ENCODE results near the gene SMARCD3.

Gene SMARCD3

DNA sequence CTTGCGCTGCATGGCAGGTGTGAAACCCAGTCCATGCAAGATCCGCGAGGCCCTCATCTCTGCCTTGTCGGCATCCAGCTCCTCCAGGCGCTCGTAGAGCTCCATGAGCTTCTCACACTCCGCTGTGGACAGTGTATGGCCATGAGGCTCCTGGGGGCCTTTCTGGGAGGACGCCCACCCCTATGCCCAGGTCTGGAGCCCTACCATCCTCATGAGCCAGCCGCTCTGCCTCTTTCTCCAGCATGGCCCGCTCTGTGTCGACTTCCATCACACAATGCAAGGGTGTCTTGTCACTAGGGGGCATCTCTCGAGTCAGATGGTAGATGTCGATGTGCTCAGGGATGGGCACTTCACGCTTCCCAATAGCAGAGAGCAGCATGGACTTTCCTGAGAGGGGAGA lies 24.8 kb downstream of the SMARCD3 start:
- 89 to 96% methylated on average over 10 to 14 of the region's 14 CpGs for WGBS, 2 experiments (ENCODE audit: insufficient coverage in 2 of 2)
- no peak overlapping the region for H3K4me3 ChIP-seq (ENCODE audit: extremely low read depth, insufficient read depth, low read length, poor library complexity, severe bottlenecking)
- peaks cover 64% of the 10 kb centered on the region for H3K36me3 ChIP-seq (ENCODE audit: control insufficient read depth, insufficient read depth, low read length)
- H3K27ac ChIP-seq (ENCODE audit: low read depth, low read length, severe bottlenecking) = no peak overlapping the region
- H3K4me1 ChIP-seq (ENCODE audit: control insufficient read depth, insufficient read depth, low read length, poor library complexity, severe bottlenecking) = peaks cover 15% of the 10 kb centered on the region
- H3K9me3 ChIP-seq (ENCODE audit: control insufficient read depth, low read length) = no peaks in the 10 kb centered on the region

DNA sequence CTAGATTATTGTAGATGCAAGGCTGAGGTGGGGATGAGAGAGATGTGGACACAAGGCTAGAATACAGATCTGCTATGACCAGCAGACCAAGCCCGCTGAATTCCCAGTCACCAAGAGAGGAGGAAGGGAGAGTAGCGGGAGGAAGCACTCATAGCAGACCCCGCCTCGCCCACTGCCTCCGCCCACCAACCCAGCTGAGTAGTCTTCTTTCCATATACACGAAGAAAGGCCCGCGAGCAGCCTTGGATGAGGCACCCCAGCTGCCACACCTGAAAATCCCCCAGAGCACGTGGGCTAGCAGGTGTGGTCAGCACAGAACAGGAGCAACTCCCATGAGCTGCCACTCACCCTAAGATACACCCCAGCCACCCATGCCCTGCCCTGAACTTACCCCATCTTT lies 30.3 kb downstream of the SMARCD3 start:
- Histone ChIP-seq H3K4me1 (ENCODE audit: control insufficient read depth, insufficient read depth, low read length, poor library complexity, severe bottlenecking) (no peaks in the 10 kb centered on the region), H3K36me3 (ENCODE audit: control insufficient read depth, insufficient read depth, low read length) (peaks cover 97% of the 10 kb centered on the region), H3K27ac (ENCODE audit: low read depth, low read length, severe bottlenecking) (no peak overlapping the region), H3K9me3 (ENCODE audit: control insufficient read depth, low read length) (no peaks in the 10 kb centered on the region), H3K4me3 (ENCODE audit: extremely low read depth, insufficient read depth, low read length, poor library complexity, severe bottlenecking) (no peak overlapping the region)
- 80 to 97% methylated on average over 2 to 5 of the region's 9 CpGs for WGBS, 2 experiments (ENCODE audit: insufficient coverage in 2 of 2)

DNA sequence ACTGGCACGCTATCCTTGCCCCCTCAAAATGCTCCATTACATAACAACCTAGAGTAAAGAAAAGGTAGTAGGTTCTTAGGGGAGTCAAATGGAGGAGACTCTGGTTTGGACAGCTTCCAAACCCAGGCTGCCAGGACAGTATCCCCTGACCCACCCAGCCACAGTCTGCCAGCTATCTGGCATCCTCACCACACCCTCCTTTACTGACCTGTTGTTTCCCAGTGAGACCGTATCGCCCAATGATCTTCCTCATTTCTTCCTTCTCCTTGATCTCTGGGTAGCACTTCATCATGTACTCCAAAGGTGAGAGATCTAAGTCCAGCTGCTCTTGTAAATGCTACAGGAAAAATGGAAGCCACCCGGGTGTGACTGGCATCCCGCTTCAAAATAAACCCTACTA lies 33.1 kb downstream of the SMARCD3 start:
- H3K36me3 ChIP-seq (ENCODE audit: control insufficient read depth, insufficient read depth, low read length) = peaks cover 78% of the 10 kb centered on the region
- H3K4me3 ChIP-seq (ENCODE audit: extremely low read depth, insufficient read depth, low read length, poor library complexity, severe bottlenecking) = no peak overlapping the region
- 98 to 100% methylated on average over 4 of the region's 5 CpGs for WGBS, 2 experiments (ENCODE audit: insufficient coverage in 2 of 2)
- no peaks in the 10 kb centered on the region for H3K4me1 ChIP-seq (ENCODE audit: control insufficient read depth, insufficient read depth, low read length, poor library complexity, severe bottlenecking)
- no peak overlapping the region for H3K27ac ChIP-seq (ENCODE audit: low read depth, low read length, severe bottlenecking)
- H3K9me3 ChIP-seq (ENCODE audit: control insufficient read depth, low read length) = no peaks in the 10 kb centered on the region

DNA sequence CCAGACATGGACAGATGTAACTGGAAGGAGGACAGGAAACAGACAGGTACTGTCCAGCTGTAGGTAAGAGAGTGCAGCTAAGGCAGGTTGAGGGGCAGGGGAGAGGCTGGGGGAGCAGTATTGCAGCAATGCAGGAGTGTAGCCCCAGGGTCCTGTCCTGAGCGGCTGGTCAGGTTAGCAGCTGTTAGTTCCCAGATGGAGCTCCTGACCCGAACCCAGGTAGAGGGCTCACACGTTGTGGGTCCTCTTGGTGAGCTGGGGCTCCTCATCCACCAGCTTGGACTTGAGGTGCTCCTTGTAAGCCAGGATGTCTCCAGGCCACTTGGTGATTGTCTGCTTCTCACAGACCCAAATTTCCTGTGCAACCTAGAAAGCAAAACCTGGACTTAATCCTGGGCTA lies 34.7 kb downstream of the SMARCD3 start:
- Histone ChIP-seq H3K9me3 (ENCODE audit: control insufficient read depth, low read length) (no peaks in the 10 kb centered on the region), H3K27ac (ENCODE audit: low read depth, low read length, severe bottlenecking) (no peak overlapping the region), H3K4me1 (ENCODE audit: control insufficient read depth, insufficient read depth, low read length, poor library complexity, severe bottlenecking) (no peaks in the 10 kb centered on the region), H3K36me3 (ENCODE audit: control insufficient read depth, insufficient read depth, low read length) (peaks cover 63% of the 10 kb centered on the region), H3K4me3 (ENCODE audit: extremely low read depth, insufficient read depth, low read length, poor library complexity, severe bottlenecking) (no peak overlapping the region)
- WGBS, 2 experiments (ENCODE audit: insufficient coverage in 2 of 2) = 89 to 100% methylated on average over 3 of the region's 3 CpGs

DNA sequence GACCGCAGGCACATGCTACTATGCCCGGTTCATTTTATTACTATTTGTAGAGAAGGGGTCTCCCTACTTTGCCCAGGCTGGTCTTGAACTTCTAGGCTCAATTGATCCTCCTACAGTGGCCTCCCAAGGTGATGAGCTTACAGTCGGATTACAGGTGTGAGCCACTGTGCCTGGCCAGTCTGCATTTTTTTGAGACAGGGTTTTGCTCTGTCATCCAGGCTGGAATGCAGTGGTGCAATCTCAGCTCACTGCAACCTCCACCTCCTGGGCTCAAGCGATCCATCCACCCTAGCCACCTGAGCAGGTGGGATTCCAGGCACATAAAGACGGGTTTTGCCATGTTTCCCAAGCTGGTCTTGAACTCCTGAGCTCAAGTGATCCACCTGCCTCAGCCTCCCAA lies 35.9 kb downstream of the SMARCD3 start:
- Histone ChIP-seq H3K36me3 (ENCODE audit: control insufficient read depth, insufficient read depth, low read length) (peaks cover 51% of the 10 kb centered on the region), H3K9me3 (ENCODE audit: control insufficient read depth, low read length) (no peaks in the 10 kb centered on the region), H3K4me3 (ENCODE audit: extremely low read depth, insufficient read depth, low read length, poor library complexity, severe bottlenecking) (no peak overlapping the region), H3K27ac (ENCODE audit: low read depth, low read length, severe bottlenecking) (no peak overlapping the region), H3K4me1 (ENCODE audit: control insufficient read depth, insufficient read depth, low read length, poor library complexity, severe bottlenecking) (no peaks in the 10 kb centered on the region)
- 80 to 90% methylated on average over 5 of the region's 5 CpGs for WGBS, 2 experiments (ENCODE audit: insufficient coverage in 2 of 2)

DNA sequence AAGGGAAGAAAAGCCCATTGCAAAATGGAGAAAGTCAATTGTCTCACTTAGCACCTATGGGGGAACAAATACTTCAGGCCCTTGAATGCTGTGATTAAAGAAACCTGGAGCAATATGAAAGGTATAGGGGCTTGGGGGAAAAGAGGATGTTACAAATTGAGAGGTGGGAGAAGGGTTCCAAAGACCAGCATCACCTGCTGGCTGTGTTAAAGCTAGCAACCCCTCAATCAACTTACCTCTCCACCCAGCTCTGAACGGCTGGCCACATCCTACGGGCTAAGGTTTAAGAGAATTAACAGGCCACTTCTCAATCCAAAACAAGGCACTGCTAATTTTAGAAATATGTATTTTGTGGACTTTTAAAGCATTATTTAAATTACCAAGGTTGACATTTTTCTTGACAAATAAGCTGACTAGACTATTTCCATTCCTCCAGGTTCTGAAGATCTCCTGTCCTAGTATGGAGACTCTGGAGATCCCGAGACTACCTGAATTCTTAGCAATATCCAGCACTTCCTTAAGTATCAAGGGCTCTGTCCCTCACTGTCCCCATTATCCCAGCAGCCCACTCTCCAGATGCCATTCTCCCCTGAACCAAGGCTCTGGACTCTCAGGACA lies 37.2 kb downstream of the SMARCD3 start:
- H3K4me1 ChIP-seq (ENCODE audit: control insufficient read depth, insufficient read depth, low read length, poor library complexity, severe bottlenecking) = no peaks in the 10 kb centered on the region
- H3K36me3 ChIP-seq (ENCODE audit: control insufficient read depth, insufficient read depth, low read length) = peaks cover 38% of the 10 kb centered on the region

DNA sequence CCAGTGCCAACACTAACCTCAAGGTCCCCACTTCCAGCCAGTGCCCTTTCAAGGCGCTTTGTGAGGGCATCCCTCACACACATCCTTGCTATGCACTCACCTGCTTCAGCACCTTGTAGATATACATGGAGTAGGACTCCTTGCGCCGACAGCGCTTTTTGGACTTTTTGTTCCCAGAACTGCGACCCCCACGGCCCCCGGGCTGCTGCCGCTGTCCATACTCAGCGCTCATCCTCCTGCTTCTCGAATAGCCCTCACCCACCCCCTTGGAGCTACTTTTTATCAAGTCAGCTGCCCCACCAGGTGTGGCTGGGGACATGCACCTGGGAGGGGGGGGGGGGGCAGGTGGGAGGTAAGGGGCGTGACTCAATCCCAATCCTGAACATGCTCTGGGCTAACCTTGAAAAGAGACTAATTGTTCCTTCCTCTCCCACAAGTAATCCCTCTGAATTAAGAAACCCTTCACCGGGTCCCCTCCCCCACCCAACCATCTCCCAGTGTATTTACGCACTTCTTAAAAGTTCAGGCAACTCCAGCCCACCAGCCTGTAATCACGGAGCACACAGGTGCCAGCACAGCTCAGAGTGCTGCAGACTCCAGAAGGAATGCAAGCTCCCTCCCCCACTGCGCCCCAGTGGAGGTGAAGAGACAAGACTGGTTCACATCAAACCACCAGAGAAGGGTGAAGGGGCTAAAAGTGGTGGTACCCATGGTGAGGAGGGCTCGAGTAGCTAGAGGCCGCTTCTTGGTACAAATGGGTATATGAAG lies 38.2 kb downstream of the SMARCD3 start, which contains the start of gene H2BK1:
TSS of gene H2BK1 (minus strand) at position 402 of the 768 bp plus-strand sequence. CDS start at position 232, 170 bp downstream.
- Histone ChIP-seq H3K27ac (ENCODE audit: low read depth, low read length, severe bottlenecking) (no peak within 1 kb of the TSS), H3K36me3 (ENCODE audit: control insufficient read depth, insufficient read depth, low read length) (peaks cover 28% of the 10 kb centered on the region), H3K4me1 (ENCODE audit: control insufficient read depth, insufficient read depth, low read length, poor library complexity, severe bottlenecking) (no peaks in the 10 kb centered on the region), H3K9me3 (ENCODE audit: control insufficient read depth, low read length) (no peaks in the 10 kb centered on the region), H3K4me3 (ENCODE audit: extremely low read depth, insufficient read depth, low read length, poor library complexity, severe bottlenecking) (no peak within 1 kb of the TSS)
- WGBS, 2 experiments (ENCODE audit: insufficient coverage in 2 of 2) = 80 to 100% methylated on average over 8 to 9 of the region's 17 CpGs

More for the DNA sequence above, 37.2 kb downstream of the SMARCD3 start:
- Histone ChIP-seq H3K4me3 (ENCODE audit: extremely low read depth, insufficient read depth, low read length, poor library complexity, severe bottlenecking) (no peak overlapping the region), H3K9me3 (ENCODE audit: control insufficient read depth, low read length) (no peaks in the 10 kb centered on the region), H3K27ac (ENCODE audit: low read depth, low read length, severe bottlenecking) (no peak overlapping the region)
- 83 to 100% methylated on average over 1 of the region's 3 CpGs for WGBS, 2 experiments (ENCODE audit: insufficient coverage in 2 of 2)

DNA sequence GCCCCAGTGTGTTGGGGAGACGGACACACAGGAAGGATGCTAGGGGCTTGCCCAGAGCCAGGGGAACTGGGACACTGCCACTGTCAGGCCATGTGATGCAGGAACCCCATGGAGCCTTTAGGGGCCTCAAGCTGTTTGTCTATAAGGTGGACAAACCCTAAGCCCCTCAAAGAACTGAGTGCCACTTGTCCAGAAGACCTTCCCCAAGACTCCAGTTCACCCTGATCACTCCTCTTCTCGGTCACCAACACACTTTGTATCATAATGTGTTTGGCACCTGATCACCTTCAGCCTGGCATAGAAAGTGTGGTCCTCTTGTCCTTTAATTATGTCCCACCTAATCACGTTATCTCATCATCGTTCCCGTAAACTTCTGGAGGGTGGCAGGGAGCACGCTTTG lies 38.9 kb downstream of the SMARCD3 start:
- Histone ChIP-seq H3K4me1 (ENCODE audit: control insufficient read depth, insufficient read depth, low read length, poor library complexity, severe bottlenecking) (no peaks in the 10 kb centered on the region), H3K36me3 (ENCODE audit: control insufficient read depth, insufficient read depth, low read length) (peaks cover 21% of the 10 kb centered on the region), H3K4me3 (ENCODE audit: extremely low read depth, insufficient read depth, low read length, poor library complexity, severe bottlenecking) (no peak overlapping the region), H3K9me3 (ENCODE audit: control insufficient read depth, low read length) (no peaks in the 10 kb centered on the region), H3K27ac (ENCODE audit: low read depth, low read length, severe bottlenecking) (no peak overlapping the region)
- 91 to 94% methylated on average over 6 of the region's 6 CpGs for WGBS, 2 experiments (ENCODE audit: insufficient coverage in 2 of 2)

DNA sequence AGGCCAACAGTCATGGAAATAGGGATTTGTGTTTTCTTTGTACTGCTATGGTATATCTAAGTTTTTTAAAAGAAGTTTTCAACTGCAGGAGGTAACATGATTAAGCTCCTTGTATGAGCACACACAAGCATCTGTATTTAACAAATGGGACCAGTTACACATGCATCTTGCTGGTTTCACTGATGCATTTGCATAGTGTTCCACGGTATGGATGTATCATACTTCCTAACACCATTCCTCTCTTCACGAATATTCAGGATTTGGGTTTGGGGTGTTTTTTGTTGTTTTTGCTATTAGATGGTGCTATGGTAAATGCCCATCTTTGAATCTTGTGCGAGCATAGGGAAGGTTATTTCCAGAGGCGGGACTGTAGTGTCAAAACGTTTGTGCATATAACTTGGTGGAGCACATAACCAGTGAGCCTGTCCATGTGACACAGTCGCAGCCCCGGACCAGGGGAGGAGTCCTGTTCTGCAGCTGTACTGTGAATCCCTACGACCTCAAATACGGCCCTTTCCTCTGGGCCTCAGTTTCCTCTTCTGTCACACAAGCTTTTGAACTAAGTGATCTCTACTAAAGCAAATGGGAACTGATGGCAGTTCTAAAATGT lies 40.1 kb downstream of the SMARCD3 start:
- no peaks in the 10 kb centered on the region for H3K9me3 ChIP-seq (ENCODE audit: control insufficient read depth, low read length)
- H3K27ac ChIP-seq (ENCODE audit: low read depth, low read length, severe bottlenecking) = no peak overlapping the region
- no peak overlapping the region for H3K4me3 ChIP-seq (ENCODE audit: extremely low read depth, insufficient read depth, low read length, poor library complexity, severe bottlenecking)
- no peaks in the 10 kb centered on the region for H3K4me1 ChIP-seq (ENCODE audit: control insufficient read depth, insufficient read depth, low read length, poor library complexity, severe bottlenecking)
- peaks cover 10% of the 10 kb centered on the region for H3K36me3 ChIP-seq (ENCODE audit: control insufficient read depth, insufficient read depth, low read length)
- 80 to 87% methylated on average over 6 to 7 of the region's 9 CpGs for WGBS, 2 experiments (ENCODE audit: insufficient coverage in 2 of 2)

DNA sequence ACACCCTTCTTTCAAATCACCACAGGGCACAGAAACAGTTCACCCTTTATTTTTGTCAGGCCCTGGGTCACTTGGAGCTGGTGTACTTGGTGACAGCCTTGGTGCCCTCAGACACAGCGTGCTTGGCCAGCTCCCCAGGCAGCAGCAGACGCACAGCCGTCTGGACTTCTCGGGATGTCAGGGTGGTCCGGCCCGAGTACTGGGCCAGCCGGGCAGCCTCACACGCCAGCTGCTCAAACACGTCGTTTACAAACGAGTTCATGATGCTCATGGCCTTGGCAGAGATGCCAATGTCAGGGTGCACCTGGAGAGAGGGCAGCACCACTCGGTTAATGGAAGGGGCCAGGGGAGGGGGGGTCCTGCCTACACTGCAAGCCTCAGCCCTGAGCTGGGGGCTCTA lies 40.7 kb downstream of the SMARCD3 start:
- Histone ChIP-seq H3K4me1 (ENCODE audit: control insufficient read depth, insufficient read depth, low read length, poor library complexity, severe bottlenecking) (no peaks in the 10 kb centered on the region), H3K9me3 (ENCODE audit: control insufficient read depth, low read length) (no peaks in the 10 kb centered on the region), H3K27ac (ENCODE audit: low read depth, low read length, severe bottlenecking) (no peak overlapping the region), H3K4me3 (ENCODE audit: extremely low read depth, insufficient read depth, low read length, poor library complexity, severe bottlenecking) (no peak overlapping the region), H3K36me3 (ENCODE audit: control insufficient read depth, insufficient read depth, low read length) (peaks cover 8% of the 10 kb centered on the region)
- 88 to 89% methylated on average over 12 of the region's 12 CpGs for whole genome bisulfite sequencing, 2 experiments (ENCODE audit: insufficient coverage in 2 of 2)

DNA sequence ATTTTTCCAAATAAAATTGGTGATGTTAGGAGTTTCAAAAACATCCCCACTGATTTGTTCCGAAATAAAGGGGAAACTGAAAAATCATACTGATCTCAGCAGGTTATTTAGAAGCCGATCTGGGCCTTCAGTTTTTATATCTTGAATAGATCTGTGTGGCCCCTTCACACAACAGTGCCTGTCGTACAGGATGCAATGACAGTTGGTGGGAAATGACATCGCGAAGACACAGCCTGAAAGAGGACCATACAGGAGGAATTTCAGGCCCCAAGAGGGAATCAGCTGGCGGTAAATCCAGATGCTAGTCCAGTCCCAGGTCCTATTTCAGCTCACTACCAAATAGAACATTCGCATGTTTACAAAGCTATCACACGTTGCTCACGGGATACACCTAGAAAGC lies 41.2 kb downstream of the SMARCD3 start:
- no peaks in the 10 kb centered on the region for H3K9me3 ChIP-seq (ENCODE audit: control insufficient read depth, low read length)

More for the DNA sequence above, 41.2 kb downstream of the SMARCD3 start:
- no peak overlapping the region for H3K4me3 ChIP-seq (ENCODE audit: extremely low read depth, insufficient read depth, low read length, poor library complexity, severe bottlenecking)
- H3K36me3 ChIP-seq (ENCODE audit: control insufficient read depth, insufficient read depth, low read length) = peaks cover 4% of the 10 kb centered on the region
- H3K4me1 ChIP-seq (ENCODE audit: control insufficient read depth, insufficient read depth, low read length, poor library complexity, severe bottlenecking) = no peaks in the 10 kb centered on the region
- WGBS, 2 experiments (ENCODE audit: insufficient coverage in 2 of 2) = 82 to 89% methylated on average over 7 of the region's 9 CpGs
- H3K27ac ChIP-seq (ENCODE audit: low read depth, low read length, severe bottlenecking) = no peak overlapping the region

Data from mesodermal cell (in vitro differentiated cells).